Measurements from ENCODE around the gene KCNK18.

The KCNK18 gene

GRCh38 chr10:117250411-117250810, 53.1 kb downstream of the KCNK18 start:
- no peak for DNase-seq (ENCODE audit: low spot score)

- DNase-seq (ENCODE audit: low spot score), result no peak
Observed at GRCh38 chr10:117253908-117254307, 56.6 kb downstream of the KCNK18 start.

GRCh38 chr10:117254338-117254737, 57.0 kb downstream of the KCNK18 start:
- no peak for DNase-seq (ENCODE audit: low spot score)

- DNase-seq (ENCODE audit: low spot score), result no peak
Observed at GRCh38 chr10:117254774-117255735, 57.8 kb downstream of the KCNK18 start.

GRCh38 chr10:117255835-117256460, 58.7 kb downstream of the KCNK18 start:
- DNase-seq (ENCODE audit: low spot score), result no peak

GRCh38 chr10:117256910-117257309, 59.6 kb downstream of the KCNK18 start:
- no peak for DNase-seq (ENCODE audit: low spot score)

- DNase-seq (ENCODE audit: low spot score), result peak; percentile 43
Observed at GRCh38 chr10:117257721-117258120, 60.4 kb downstream of the KCNK18 start.

- DNase-seq (ENCODE audit: low spot score), result no peak
Observed at GRCh38 chr10:117259279-117259678, 62.0 kb downstream of the KCNK18 start.

Small RNA genes lying within 50 kb of the gene (small RNA-seq; reads per million reads assigned to genes)
- 0 to 0.03 reads per million in 2 experiments for gene MIR3663
